ENCODE data around the gene RNF152. TPM values are rescaled to one million over a fixed set of nuclear protein-coding genes. Genes with fewer than 3 reads are reported as not detected.

Gene RNF152
- polyA plus RNA-seq, 1 donor from 2014 or later: 22.9 TPM

- peaks cover 5% of the 10 kb centered on the region for H3K36me3 ChIP-seq (ENCODE audit: insufficient read depth, low read length)
- H3K27ac ChIP-seq (ENCODE audit: low read length): no peak overlapping the region
- no peaks in the 10 kb centered on the region for H3K9me2 ChIP-seq (ENCODE audit: insufficient read depth, low read length)
- no peak overlapping the region for H3K4me2 ChIP-seq (ENCODE audit: low read length)
- H3K4me3 ChIP-seq (ENCODE audit: low read length): no peak overlapping the region
- H3K79me2 ChIP-seq (replicated peaks; ENCODE audit: insufficient read depth, low read length): no peaks in the 10 kb centered on the region
- H3K9ac ChIP-seq (ENCODE audit: low read length): no peak overlapping the region
- H3F3A ChIP-seq (ENCODE audit: insufficient read depth, low read length, poor library complexity, severe bottlenecking): no peaks in the 10 kb centered on the region
- no peak overlapping the region for H2AFZ ChIP-seq (ENCODE audit: low read depth, low read length)
- H3K27me3 ChIP-seq (ENCODE audit: insufficient read depth, low read depth, low read length): no peaks in the 10 kb centered on the region
- no peaks in the 10 kb centered on the region for H3K9me3 ChIP-seq (ENCODE audit: low read length)
- TF ChIP-seq EZH2 (IDR thresholded peaks at IDR 0.05; ENCODE audit: borderline replicate concordance, insufficient read depth, low read length, poor library complexity, severe bottlenecking) (no peak), MXI1 (conservative IDR thresholded peaks at IDR 0.05; ENCODE audit: poor library complexity, severe bottlenecking) (no peak), POLR2AphosphoS5 (IDR thresholded peaks at IDR 0.05) (no peak), TAF1 (IDR thresholded peaks at IDR 0.05; ENCODE audit: low read depth) (no peak), EP300 (conservative IDR thresholded peaks at IDR 0.05; ENCODE audit: poor library complexity, severe bottlenecking) (no peak)
- TF ChIP-seq, protein P1, sequence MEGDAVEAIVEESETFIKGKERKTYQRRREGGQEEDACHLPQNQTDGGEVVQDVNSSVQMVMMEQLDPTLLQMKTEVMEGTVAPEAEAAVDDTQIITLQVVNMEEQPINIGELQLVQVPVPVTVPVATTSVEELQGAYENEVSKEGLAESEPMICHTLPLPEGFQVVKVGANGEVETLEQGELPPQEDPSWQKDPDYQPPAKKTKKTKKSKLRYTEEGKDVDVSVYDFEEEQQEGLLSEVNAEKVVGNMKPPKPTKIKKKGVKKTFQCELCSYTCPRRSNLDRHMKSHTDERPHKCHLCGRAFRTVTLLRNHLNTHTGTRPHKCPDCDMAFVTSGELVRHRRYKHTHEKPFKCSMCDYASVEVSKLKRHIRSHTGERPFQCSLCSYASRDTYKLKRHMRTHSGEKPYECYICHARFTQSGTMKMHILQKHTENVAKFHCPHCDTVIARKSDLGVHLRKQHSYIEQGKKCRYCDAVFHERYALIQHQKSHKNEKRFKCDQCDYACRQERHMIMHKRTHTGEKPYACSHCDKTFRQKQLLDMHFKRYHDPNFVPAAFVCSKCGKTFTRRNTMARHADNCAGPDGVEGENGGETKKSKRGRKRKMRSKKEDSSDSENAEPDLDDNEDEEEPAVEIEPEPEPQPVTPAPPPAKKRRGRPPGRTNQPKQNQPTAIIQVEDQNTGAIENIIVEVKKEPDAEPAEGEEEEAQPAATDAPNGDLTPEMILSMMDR (IDR thresholded peaks at IDR 0.05; ENCODE audit: poor library complexity, severe bottlenecking): no peak
- TF ChIP-seq, protein P2, sequence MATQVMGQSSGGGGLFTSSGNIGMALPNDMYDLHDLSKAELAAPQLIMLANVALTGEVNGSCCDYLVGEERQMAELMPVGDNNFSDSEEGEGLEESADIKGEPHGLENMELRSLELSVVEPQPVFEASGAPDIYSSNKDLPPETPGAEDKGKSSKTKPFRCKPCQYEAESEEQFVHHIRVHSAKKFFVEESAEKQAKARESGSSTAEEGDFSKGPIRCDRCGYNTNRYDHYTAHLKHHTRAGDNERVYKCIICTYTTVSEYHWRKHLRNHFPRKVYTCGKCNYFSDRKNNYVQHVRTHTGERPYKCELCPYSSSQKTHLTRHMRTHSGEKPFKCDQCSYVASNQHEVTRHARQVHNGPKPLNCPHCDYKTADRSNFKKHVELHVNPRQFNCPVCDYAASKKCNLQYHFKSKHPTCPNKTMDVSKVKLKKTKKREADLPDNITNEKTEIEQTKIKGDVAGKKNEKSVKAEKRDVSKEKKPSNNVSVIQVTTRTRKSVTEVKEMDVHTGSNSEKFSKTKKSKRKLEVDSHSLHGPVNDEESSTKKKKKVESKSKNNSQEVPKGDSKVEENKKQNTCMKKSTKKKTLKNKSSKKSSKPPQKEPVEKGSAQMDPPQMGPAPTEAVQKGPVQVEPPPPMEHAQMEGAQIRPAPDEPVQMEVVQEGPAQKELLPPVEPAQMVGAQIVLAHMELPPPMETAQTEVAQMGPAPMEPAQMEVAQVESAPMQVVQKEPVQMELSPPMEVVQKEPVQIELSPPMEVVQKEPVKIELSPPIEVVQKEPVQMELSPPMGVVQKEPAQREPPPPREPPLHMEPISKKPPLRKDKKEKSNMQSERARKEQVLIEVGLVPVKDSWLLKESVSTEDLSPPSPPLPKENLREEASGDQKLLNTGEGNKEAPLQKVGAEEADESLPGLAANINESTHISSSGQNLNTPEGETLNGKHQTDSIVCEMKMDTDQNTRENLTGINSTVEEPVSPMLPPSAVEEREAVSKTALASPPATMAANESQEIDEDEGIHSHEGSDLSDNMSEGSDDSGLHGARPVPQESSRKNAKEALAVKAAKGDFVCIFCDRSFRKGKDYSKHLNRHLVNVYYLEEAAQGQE (IDR thresholded peaks at IDR 0.05; ENCODE audit: borderline replicate concordance): no peak
- H4K20me1 ChIP-seq (ENCODE audit: insufficient read depth): no peaks in the 10 kb centered on the region
Observed at GRCh38 chr18:61883547-61883946, 9.3 kb downstream of the RNF152 start.

DNA sequence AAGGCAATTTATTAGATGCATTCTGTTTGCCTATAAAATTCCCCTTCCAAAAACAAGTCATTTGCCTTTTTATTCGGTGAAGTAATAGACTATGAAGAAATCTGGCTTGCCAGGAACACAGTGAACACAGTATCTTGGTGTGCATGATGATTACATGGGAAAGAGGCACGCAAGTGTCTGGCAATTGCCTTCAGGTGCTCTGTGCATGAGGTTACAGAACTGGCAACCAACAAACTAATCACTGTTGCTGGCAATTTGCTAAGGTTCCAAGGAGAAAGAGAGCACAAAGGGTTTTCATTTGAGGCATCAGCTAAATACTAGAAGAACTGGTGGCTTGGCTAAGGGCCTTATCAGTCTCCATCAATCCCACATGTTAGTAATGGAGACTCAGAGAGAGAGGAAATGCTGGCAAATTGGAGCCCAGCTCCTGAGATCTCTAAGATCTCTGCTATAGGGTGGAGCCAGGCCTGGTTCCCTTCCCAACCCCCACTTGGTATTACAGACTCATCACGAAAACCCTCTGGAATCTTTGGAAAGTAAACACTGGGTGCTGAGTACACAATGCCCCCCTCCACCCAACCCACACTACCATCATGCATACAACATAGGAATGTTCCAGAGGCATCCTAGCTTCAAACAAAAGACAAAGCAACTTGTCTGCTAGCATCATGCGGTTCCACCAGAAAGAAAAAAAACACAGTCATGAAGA, 10.4 kb downstream of the RNF152 start:
- no peaks in the 10 kb centered on the region for H3K36me3 ChIP-seq (ENCODE audit: insufficient read depth, low read length)
- no peaks in the 10 kb centered on the region for H4K20me1 ChIP-seq (ENCODE audit: insufficient read depth)
- H3K9ac ChIP-seq (ENCODE audit: low read length): no peak overlapping the region
- no peaks in the 10 kb centered on the region for H3K9me3 ChIP-seq (ENCODE audit: low read length)
- H3K27me3 ChIP-seq (ENCODE audit: insufficient read depth, low read depth, low read length): no peaks in the 10 kb centered on the region
- no peaks in the 10 kb centered on the region for H3F3A ChIP-seq (ENCODE audit: insufficient read depth, low read length, poor library complexity, severe bottlenecking)
- H2AFZ ChIP-seq (ENCODE audit: low read depth, low read length): no peak overlapping the region
- TF ChIP-seq, protein P2 (IDR thresholded peaks at IDR 0.05; ENCODE audit: borderline replicate concordance): no peak
- TF ChIP-seq POLR2AphosphoS5 (IDR thresholded peaks at IDR 0.05): no peak
- TF ChIP-seq RAD21 (conservative IDR thresholded peaks at IDR 0.05): no peak
- no peak for TF ChIP-seq MXI1 (conservative IDR thresholded peaks at IDR 0.05; ENCODE audit: poor library complexity, severe bottlenecking)
- no peak for TF ChIP-seq EZH2 (IDR thresholded peaks at IDR 0.05; ENCODE audit: borderline replicate concordance, insufficient read depth, low read length, poor library complexity, severe bottlenecking)
- TF ChIP-seq, protein P1 (IDR thresholded peaks at IDR 0.05; ENCODE audit: poor library complexity, severe bottlenecking): no peak
- no peak for TF ChIP-seq EP300 (conservative IDR thresholded peaks at IDR 0.05; ENCODE audit: poor library complexity, severe bottlenecking)
- no peak for TF ChIP-seq TAF1 (IDR thresholded peaks at IDR 0.05; ENCODE audit: low read depth)
- TF ChIP-seq SMC3 (conservative IDR thresholded peaks at IDR 0.05; ENCODE audit: poor library complexity): no peak
- H3K9me2 ChIP-seq (ENCODE audit: insufficient read depth, low read length): no peaks in the 10 kb centered on the region
- H3K4me3 ChIP-seq (ENCODE audit: low read length): no peak overlapping the region
- no peaks in the 10 kb centered on the region for H3K79me2 ChIP-seq (replicated peaks; ENCODE audit: insufficient read depth, low read length)
- H3K27ac ChIP-seq (ENCODE audit: low read length): no peak overlapping the region
- H3K4me2 ChIP-seq (ENCODE audit: low read length): no peak overlapping the region
